Left hindlimb (tissue), 1 donor: ENCODE data around the gene ABHD12B.
"Not testable (repeated sequence)": the region's sequence is repeated elsewhere in the genome, so short reads cannot be mapped to it uniquely, and the experiment has no call there.

Experiments
- DNase-seq: peaks from one replicate; pipeline ENCODE4 v3.0.0-alpha.2; 2018

ABHD12B gene

DNA sequence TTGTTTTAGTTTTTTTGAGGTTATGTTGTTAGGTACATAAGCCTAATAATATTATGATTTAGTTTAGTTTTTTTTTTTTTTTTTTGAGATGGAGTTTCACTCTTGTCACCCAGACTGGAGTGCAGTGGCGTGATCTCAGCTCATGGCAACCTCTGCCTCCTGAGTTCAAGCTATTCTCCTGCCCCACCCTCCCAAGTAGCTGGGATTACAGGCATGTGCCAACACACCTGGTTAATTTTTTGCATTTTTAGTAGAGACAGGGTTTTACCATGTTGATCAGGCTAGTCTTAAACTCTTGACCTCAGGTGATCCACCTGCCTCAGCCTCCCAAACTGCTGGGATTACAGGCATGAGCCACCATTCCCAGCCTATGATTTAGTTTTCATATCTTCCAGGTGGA is 25.2 kb downstream of the ABHD12B start:
- not testable (repeated sequence) for DNase-seq

DNA sequence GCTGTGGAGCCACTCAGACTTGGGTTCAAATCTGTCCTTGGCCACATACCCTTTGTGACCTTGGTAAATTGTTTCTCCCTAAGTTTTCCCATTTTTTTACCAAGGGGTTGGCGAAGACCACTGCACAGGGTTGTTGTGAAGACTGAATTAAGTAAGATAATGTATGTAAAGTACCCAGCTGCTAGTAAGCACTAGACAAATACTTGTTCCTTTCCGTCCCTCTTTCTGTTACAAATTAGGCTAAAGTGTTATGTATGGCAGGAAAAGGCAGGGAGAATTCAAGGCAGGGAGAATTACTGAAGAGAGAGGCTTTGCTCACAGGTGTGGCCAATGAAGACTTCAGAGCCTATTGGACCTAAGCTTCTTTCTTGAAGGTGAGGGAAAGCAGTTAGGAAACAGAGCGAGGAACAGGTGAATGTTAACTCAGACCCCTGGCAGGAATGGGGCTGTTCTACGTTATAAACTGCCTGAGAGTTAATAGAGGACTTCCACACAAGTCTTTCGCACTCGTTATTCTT is 25.9 kb downstream of the ABHD12B start:
- DNase-seq = no peak

GRCh38 chr14:50901361-50901760 is 29.5 kb downstream of the ABHD12B start:
- DNase-seq = no peak

DNA sequence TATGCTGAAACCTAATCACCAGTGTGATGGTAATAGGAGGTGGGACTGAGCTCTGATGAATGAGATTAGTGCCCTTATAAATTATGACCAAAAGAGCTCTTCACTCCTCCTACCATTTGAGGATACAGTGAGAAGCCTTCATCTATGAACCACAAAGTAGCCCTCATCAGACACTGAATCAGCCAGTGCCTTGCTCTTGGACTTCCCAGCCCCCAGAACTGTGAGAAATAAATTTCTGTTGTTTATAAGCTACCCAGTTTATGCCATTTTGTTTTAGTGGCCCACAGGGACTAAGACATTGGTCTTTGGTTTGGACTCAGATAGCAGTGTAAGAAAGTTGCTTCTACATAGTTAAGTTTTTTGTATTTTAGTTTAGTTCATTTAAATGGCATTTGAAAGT is 32.9 kb downstream of the ABHD12B start:
- DNase-seq = no peak

DNA sequence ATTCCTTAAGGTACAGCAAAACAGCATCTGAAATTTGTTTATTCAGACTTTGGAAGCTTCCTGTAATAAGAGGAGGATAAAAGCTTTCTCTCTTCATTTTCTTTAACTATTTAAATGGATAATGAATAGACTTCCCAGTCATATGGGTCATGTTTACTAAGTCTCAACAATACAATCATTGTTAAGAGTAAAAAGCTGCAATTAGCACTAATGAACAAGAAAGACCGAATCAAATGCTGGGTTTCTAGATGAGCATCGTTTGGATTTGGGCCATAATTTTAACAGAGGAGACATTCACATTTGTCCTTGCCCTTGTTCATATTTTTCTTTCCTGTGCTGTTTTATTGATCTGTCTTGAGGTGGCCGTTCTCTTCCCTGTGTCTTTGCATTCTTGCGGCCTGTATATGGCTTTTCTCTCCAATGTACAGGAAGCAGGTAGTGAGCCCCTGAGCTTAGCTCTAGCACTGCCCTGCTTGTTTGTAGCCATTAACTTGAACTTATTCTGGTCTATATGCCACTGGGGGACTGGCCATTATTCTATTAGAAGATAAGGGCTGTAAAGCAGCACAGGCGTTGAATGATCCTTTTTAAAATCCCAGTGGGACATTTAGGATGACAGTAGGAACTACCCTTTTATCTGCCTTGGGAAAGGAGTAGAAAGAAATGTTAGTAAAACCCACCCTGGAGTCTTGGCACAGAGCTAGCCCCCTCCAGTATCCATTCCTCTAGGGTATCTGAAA is 34.6 kb downstream of the ABHD12B start:
- DNase-seq = no peak

- DNase-seq = no peak
These were observed 38.9 kb downstream of the ABHD12B start for GRCh38 chr14:50910495-50911420.

DNA sequence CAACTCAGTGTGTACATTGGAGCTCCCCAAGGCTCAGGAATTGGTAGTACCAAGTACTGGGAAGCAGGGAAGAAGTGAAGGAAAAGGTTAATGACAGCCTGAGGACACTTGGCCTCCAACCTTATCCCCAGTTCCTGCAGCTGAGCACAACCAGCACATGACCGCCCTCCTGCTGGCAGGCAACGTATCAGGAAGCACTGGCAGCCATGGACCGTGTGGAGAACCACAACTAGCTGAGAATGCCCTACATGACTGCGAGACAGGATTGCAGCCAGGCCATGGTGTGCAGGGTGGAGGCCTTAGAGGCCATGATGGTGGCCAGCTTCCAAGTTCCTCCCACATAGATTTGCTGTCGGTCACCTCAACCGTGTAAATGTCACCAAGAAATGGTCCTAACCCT is 45.6 kb downstream of the ABHD12B start:
- no peak for DNase-seq

- not testable (repeated sequence) for DNase-seq
These were observed 47.7 kb downstream of the ABHD12B start for GRCh38 chr14:50919524-50919923.

DNA sequence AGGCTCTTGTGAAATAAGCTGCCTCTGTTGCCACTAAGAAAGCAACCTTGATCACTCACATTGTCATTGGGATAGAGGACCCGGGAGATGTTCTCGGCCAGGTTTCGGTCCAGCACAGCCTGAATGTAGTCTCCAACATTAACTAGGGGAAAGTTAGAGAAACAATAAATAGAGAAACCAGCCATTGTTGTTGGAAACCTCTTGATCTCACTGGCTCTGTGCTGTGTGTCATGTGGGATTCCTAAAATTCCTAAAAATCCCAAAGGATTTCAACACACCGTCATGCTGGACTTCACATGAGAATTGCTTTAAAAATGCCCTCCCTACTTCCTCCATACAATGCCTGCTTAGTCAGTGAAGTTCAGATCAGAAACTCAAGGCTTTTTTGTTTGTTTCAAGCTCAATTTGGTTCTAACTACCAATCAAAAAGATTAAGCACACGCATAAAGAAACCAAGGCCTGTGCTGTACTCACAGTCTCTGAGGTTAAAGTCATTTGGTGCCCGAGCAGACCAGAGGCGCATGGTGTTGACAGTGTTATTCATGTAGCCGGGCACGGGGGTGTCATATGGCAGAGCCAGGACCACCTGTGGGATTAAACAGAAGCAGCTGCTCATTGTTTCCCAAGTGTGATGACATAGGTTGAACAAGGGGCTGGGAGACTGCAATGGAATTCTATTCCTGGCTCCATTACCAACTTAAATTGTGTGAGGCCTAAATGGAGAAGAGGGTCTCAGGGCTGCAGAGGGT is 48.8 kb downstream of the ABHD12B start:
- no peak for DNase-seq

DNA sequence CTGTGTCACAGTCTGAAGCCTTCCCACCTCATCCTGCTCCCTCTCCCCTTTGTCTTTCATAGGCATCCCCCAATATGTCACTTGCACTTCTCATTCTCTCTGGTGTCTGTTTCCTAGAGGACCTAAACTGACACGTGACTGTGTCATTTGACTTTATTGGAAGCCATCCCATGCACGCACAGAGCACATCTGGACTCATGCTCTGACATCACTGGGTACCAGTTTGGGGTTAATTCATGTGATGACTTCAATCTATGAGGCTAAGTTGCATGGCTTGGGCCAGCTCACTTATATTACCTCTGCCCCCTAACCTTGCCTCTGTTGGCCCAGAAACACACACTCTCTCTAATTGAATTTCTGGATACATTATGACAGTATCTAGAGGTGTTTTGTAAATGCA is 51.0 kb downstream of the ABHD12B start:
- no peak for DNase-seq

DNA sequence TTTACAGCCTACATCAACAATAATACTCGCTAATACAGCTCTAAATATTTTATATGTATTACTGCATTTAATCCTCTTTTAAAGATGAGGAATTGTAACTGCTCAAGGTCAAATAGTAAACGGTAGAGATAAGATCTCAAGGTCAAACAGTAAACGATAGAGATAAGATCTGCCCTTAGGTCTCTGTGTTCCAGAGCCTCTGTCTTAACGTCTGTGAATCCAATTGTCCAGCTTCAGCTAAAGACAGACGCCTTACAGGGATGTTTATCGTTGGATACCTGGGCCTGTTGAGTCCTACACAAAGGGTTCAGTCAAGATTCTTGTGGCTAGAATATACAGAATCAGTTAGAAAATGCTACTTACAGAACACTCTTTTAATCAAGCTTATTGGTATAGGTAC is 52.4 kb downstream of the ABHD12B start:
- no peak for DNase-seq

DNA sequence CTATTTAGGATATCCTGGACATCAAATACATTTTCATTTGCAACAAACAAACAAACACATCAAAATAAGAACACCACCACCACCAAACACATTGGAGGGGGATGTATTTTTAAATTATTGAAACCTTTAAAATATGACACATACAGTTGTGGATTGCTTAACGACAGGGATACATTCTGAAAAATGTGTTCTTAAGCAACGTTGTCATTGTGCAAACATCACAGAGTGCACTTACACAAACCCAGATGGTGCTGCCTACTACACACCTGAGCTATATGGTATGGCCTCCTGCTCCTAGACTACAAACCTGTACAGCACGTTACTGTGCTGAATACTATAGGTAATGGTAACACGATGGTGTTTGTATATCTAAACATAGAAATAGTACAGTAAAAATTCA is 53.0 kb downstream of the ABHD12B start:
- DNase-seq = no peak

DNA sequence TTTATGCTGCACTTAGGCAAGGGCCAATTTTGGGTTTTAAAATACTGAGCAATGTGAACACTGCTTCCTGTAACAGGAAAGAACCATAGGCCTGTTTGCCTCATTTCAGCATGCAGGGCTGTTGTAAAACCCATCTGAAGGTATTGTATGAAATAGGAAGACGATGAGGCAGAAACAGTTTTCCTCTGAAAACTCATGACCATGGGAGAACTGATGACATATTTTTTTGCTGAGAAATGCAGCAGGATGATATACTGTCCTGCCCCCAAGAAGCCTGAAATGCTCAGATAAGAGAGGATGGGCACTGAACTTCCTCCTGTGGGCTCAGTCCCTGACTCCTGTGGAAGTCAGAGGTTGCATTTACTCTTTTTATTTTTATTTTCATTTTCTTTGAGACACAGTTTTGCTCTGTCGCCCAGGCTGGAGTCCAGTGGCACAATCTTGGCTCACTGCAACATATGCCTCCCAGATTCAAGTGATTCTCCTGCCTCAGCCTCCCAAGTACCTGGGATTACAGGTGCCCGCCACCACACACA is 55.1 kb downstream of the ABHD12B start:
- no peak for DNase-seq

- DNase-seq = no peak
These were observed 56.3 kb downstream of the ABHD12B start for GRCh38 chr14:50928002-50928635.

DNA sequence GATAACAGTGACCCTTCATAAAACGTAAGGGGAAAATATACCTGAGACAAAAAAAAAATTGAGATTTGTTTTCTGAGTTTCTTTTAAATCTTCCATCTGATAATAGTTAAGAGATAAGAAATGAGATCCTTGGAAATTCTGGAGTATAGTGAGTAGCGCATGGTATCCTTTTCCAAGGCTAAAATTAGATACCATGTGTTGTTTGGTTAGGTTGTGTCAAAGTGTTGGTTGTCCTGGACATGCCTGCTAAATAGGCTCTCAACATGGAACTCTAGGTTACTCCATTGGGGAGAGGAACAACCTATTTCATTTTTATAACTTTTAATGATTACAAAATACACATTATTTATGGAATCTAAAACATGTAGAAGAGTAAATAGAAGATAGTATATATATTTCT is 57.7 kb downstream of the ABHD12B start:
- DNase-seq = no peak

GRCh38 chr14:50931559-50931958 is 59.7 kb downstream of the ABHD12B start:
- no peak for DNase-seq

DNA sequence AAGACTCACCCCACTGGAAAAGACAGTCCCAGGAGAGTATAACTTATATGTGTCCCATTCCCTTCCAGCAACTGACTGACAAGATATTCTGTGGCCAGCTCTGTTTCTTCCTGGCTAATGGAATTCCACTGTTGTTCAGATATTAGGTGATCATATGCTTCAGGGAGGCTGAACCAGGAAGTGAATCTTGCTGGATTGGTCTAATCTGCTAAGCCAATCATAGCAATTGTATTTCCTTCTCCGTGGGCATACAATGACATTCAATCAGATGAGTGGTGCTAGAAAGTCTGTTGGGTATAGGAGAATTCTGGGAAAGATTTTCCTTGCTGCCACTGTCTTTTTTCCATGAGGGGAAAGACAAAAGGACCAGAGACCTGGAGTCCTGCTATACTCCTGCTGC is 60.3 kb downstream of the ABHD12B start:
- no peak for DNase-seq

DNA sequence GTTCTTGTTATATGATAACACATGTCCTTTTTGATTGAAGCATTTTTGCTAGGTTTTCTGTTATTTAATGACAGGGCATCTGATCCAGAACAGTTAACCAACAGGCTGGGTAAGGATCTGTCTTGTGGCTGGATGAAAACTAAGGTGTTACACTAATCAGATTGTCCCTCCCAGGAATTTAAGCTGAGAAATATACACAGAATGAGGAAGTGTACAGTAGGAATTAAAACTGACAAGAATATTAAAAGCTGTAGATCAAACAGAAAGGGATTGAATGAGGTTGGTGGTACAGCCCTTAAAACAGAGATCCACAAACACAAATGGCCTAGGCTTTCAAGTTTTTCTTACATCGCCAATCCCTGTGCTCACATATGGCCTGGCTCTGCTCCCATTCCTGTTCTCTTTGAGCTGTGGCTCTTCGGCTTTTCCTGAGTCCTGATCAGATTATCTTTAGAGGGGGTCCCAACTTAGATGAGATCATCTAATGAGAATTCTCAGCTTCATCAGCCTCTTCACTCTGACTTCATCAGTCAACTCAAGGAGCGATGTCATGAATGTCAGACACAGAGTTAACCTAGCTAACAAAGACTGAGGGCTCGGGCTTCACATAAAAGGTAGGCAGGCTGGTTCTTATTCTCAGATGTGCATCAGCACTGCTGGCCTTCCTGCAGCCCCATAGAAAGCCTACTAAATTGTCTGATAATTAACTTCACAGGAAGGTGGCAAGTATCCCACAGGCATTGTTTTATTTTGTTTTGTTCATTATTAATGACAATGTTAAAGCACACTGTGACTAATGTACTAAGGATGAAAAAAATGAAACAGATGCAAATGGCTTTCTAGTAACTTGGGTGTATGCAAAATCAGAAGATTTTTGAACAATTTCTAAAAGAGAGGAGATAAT is 61.0 kb downstream of the ABHD12B start:
- DNase-seq = no peak

- no peak for DNase-seq
These were observed 63.5 kb downstream of the ABHD12B start for GRCh38 chr14:50935126-50936015.

DNA sequence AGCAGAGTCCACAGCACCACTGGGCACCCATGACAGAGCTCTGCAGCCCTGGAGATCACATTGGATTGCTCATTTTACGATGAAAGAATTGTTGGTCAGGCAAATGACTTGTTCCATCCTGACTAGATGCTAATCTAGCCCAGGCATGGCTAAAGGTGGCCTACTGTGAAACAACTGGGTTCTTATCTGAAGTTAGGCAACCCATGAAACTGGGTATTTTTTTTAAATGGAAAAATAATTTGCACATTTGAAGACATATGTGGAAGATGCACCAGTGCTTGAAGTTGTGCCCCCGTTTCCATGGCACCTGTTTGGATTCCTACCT is 64.1 kb downstream of the ABHD12B start:
- no peak for DNase-seq
